Brain pericyte (primary cell): Measurements from ENCODE around the gene FAM222A.

Experiments
- DNase-seq: peaks from one replicate; pipeline ENCODE4 v3.0.0-alpha.2; 2012; ENCODE audit warnings: low read depth, low spot score

Gene FAM222A

DNA sequence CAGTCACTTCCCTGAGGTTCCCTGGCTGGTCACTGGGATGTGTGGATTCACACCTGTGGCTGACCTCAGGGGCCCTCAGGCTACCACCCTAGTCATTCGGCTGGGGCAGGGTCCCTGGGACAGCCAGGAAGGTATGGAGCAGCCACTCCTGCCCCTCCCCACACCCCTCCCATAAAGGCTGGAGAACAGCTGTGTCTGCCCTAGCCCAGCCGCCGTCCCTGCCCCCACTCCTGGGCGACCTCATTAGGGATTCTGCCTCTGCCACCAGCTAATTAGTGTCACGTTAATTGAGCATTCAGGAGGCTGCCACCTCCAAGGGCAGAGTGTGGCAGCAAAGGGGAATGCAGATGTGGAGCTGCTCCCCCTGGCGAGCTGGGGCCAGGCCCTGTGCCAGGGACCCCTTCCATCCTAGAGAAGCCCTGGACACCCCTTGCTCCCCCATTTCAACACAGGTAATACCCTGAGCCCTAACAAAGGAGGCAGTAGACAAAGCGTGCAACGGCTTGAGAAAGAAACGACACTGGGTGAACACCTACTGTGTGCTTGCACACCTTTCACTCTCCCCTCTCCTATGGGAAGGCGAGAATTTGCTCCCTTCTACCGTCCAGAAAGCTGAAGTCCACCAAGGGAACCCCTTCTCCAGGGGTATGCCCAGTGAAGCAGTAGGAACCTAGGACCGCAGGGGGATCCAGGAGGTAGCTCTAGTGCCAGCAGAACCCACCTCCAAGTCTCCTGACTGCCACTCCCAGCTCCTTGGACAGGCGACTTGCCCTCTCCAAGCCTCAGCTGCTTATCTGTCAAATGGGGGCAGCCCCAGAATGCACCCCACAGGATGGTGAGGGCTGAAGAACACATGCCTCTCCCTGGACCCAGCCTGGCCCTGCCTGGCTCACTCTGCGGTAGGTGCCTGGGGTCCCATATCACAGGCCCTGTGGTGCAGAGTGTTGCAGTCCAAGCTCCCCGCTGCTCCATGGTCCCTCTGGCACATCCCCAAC is 45.1 kb downstream of the FAM222A start:
- no peak for DNase-seq

DNA sequence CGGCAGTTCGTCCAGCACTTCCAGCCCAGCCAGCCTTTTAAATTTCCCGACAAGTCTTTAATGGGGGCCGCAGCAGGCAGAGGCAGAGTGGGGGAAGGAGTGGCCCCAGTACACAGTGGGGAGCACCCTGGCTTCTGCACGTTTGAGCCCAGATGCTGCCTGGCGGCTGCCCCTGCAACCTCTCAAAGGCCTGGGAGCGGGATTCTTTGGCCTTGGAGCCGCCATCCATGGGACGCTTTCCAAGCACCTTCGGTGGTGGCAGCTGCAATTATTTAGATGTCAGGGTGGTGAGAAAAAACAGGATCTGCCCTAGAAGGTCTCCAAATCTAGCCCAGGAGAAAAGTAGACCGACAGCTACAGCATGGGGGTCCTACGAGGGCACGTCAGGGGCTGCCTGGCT is 46.0 kb downstream of the FAM222A start:
- no peak for DNase-seq

GRCh38 chr12:109760031-109760929 is 46.7 kb downstream of the FAM222A start:
- no peak for DNase-seq

- no peak for DNase-seq
Observed at GRCh38 chr12:109760930-109761921, 47.6 kb downstream of the FAM222A start.

GRCh38 chr12:109762071-109762672 is 48.5 kb downstream of the FAM222A start:
- DNase-seq: no peak

GRCh38 chr12:109762673-109763191 is 49.1 kb downstream of the FAM222A start:
- DNase-seq: no peak

GRCh38 chr12:109763201-109763841 is 49.7 kb downstream of the FAM222A start:
- no peak for DNase-seq

DNA sequence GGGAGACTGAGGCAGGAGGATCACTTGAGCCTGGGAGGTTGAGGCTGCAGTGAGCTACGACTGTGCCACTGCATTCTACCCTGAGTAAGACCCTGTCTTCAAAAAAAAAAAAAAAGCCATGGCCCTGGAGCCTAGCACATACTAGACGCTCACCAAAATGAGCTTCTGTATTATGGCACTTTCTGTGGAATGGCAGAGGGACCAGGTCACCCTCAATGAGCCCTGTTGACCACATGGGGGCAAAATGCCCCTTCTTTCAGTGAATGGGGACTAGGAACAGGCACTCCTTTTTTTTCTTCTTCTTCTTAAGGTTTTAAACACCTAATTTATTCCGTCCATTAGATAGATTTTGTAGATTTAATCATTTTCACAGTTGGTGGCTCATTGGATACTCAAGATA is 50.5 kb downstream of the FAM222A start:
- no peak for DNase-seq

GRCh38 chr12:109764776-109765445 is 51.3 kb downstream of the FAM222A start:
- DNase-seq: no peak

GRCh38 chr12:109765446-109765810 is 51.8 kb downstream of the FAM222A start:
- DNase-seq: no peak

- DNase-seq: no peak
Observed at GRCh38 chr12:109766251-109766778, 52.7 kb downstream of the FAM222A start.

GRCh38 chr12:109767456-109767855 is 53.8 kb downstream of the FAM222A start:
- DNase-seq: no peak

DNA sequence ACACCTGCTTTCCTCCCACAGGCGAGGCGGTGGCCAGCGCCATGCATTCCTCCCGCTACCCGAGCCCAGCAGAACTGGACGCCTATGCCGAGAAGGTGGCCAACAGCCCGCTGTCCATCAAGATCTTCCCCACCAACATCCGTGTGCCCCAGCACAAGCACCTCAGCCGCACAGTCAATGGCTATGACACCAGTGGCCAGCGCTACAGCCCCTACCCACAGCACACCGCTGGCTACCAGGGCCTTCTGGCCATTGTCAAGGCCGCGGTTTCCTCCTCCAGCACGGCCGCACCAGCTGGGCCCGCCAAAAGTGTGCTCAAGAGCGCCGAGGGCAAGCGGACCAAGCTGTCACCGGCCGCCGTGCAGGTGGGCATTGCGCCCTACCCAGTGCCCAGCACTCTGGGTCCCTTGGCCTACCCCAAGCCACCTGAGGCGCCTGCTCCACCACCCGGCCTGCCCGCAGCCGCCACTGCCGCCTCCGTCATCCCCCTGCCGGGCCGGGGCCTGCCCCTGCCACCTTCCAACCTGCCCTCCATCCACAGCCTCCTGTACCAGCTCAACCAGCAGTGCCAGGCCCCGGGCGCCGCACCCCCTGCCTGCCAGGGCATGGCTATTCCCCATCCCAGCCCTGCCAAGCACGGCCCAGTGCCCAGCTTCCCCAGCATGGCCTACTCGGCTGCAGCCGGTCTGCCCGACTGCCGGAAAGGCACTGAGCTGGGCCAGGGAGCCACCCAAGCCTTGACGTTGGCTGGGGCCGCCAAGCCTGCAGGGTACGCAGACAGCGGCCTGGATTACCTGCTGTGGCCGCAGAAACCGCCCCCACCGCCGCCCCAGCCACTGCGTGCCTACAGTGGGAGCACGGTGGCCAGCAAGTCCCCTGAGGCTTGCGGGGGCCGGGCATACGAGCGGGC is 54.6 kb downstream of the FAM222A start:
- no peak for DNase-seq

DNA sequence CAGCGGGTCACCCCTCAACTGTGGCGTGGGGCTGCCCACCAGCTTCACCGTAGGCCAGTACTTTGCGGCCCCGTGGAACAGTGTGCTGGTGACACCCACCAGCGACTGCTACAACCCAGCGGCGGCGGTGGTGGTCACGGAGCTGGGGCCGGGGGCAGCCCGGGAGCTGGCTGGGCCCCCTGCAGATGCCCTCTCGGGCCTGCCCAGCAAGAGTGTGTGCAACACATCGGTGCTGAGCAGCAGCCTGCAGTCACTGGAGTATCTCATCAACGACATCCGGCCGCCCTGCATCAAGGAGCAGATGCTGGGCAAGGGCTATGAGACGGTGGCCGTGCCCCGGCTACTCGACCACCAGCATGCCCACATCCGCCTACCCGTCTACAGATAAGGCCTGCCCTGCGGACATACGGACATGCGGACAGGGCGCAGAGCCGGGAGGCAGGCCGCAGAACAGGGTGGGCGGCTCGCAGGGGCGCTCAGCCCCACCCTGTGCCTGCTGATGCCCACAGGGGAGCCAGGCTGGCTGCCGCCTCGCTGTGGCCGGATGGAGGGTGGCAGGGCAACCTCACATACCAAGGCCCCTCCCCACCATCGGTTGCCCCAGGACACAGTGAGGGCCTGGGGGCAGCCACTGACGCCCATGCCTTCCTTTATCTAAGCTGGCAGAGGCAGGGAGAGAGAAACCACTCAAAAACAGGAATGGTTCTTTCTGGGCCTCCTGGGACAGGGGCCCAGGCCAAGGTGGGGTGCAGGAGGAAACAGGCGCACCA is 55.5 kb downstream of the FAM222A start:
- no peak for DNase-seq

- DNase-seq: no peak
Observed at GRCh38 chr12:109770104-109770860, 56.7 kb downstream of the FAM222A start.

DNA sequence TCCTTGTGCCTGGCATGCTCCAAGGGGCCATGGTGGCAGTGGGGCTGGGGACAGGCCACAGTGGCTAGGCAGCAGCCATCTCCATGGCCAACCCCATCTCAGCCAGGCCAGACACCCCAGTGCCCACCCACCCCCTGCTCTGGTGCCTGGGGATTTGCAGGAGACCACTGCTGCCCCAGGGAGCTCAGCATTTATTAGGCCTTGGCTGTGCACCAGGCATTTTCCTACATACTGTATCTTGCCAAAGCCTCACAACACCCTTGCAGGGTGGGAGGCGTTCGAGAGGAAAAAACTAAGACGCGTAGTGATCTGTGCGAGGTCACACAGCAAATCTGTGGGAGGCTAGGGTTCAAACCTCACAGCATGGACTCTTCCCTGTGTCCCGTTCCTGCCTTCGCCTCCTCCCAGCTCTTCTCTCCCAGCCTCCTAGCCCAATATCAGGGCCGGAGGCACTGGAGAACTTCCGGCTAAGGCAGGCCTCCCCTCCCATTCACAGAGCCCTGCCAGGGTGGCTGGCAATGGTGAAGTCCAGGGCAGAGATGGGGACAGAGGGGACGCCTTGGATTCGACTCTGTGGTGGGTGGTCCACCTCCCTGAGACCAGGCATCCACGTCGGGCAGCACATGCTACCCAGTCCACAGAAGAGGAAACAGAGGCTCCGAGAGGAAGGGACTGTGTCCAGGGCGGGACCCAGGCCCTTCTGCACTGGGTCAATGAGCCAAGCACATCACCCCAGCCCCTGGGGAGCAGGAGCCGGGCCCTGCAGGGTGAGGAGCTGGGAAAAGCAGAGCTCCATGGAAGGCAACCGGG is 57.4 kb downstream of the FAM222A start:
- DNase-seq: no peak
